COR-L47 (cell line): ENCODE results near the gene DEGS2.

Experiments used
- DNase-seq: peaks from one replicate; lab custom pipeline; 2025; lab: John Stamatoyannopoulos, UW

The DEGS2 gene

GRCh38 chr14:100111931-100112704 is 47.3 kb downstream of the DEGS2 start:
- no peak for DNase-seq

GRCh38 chr14:100110816-100111215 is 48.6 kb downstream of the DEGS2 start:
- no peak for DNase-seq

- DNase-seq: no peak
Observed at GRCh38 chr14:100109594-100109955, 49.9 kb downstream of the DEGS2 start.

DNA sequence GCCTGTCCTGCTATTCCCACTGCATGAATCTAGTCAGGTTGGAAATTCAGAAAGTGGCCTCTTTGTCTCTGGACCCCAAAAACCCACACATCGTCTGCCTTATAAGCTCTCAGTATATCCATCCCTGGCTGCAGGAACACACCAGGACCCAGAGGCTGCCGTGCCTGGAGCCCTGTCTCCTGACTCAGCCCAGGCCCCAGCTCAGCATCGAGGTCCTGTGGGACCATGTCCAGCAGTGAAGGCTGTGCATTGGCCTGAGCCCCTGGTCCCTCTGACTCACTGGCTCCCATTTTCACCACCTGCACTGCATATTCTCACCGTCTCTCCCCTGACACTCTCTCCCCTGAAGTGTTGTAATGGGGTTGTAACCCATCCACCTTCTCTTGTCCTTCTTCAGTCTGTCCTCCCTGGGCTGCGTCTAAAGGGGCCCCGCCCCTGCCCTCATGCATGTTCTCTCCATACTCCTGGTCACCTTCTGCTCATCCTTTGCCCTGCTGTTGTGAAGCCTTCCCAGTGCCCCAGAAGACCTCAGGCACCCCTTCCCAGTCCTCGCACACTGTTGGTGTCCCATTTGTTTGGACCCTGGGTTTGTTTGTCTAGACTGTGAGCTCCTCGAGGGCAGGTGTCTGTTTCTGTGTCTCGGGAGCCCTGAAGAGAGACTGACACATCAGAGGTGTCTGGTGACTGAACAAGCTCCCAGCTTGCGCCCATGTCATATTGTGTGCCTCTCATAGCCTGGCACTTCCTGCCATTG is 50.4 kb downstream of the DEGS2 start:
- DNase-seq: no peak

DNA sequence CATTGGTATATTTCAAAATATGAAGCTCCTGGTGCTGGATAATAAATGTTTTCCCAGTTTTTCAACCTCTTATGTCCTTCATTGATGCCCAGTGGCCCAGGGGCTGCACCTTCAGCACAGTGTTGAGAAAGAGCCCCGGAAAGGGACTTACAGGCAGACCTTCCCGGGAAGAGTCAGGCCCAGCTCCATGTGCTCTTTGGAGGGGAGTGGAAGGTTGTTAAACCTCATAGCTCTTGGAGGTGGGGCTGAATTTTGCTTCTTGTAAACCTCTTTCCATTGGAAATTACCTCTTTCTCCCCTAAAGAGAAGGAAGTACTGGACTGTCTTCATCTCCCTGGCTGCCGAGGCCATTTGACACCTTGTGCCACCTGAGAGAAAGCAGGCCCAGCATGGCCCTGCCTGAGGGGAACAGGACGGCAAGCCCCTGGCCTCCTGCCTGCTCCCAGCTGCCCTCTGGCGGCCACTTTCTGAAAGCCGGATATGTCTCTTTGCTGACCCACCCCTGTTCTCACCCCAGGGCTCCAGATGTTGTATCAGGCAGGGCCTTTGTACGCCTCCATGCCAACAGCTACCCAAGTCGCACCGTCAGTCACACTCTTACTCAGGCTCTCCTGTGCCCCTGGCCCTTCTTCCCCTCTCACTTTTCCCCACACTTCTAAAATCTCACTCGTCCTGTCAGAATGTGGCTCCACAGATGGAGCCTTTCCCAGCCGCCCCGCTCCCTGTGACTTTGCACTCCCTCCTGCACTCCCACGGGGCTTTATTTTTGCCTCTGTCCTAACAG is 51.2 kb downstream of the DEGS2 start:
- peak; percentile 69 for DNase-seq

DNA sequence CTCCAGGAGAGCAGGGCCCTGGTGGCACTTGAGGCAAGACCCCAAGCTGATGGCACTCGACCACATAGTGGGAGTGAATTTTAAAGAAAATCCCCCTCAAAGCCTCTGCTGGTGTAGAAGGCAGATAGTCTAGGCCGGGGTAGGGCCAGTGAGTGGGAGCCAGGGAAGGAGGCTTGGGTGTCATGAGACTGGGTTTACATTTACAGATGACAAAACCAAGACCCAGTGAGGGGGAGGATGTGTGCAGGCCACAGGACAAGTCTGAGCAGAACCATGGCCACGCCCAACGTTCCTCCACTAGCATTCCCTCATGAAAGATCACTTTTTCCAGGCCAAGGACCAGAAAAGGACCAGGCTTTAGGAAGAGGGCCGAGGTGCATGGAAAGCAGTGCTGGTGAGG is 52.2 kb downstream of the DEGS2 start:
- no peak for DNase-seq

DNA sequence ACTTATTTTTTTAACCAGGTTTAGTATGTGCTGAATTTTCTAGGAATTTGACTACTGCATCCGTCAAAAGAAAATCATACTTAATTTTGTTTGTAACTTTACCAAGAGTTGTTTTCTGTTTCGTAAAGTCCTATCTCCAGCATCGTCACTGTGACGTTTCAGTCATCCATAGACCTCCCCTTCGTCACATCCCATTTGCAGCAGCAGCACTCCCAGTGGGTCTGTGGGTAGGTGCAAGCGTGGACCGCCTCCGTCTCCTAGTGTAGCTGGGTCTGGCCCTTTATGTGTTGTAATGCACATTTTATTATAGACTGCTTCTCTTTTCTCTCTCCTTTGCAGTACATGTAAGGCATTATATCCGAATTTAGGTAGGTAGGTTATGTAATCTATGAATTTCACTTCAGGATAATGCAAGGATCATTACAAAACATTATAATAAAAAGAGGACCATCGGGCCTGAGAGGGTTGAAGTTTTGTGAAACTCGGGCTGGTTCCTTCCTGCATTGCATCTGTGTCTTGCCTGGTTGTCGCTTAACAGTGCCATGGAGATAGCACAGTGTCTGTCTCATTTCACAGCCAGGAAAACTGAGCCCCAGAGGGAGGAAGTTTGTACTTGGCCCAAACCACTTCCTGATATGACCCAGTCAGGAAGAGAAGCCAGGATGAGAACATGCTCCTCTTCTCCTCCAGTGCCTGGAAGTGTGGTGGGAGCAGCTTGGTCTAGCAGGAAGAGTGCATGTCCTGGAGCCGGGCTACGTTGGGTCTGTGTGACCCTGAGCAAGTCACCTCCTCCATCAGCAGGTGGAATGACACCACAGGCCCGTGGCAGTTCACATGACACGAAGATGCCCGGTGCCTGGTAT is 53.0 kb downstream of the DEGS2 start:
- no peak for DNase-seq

GRCh38 chr14:100105357-100106169 is 53.9 kb downstream of the DEGS2 start:
- no peak for DNase-seq

DNA sequence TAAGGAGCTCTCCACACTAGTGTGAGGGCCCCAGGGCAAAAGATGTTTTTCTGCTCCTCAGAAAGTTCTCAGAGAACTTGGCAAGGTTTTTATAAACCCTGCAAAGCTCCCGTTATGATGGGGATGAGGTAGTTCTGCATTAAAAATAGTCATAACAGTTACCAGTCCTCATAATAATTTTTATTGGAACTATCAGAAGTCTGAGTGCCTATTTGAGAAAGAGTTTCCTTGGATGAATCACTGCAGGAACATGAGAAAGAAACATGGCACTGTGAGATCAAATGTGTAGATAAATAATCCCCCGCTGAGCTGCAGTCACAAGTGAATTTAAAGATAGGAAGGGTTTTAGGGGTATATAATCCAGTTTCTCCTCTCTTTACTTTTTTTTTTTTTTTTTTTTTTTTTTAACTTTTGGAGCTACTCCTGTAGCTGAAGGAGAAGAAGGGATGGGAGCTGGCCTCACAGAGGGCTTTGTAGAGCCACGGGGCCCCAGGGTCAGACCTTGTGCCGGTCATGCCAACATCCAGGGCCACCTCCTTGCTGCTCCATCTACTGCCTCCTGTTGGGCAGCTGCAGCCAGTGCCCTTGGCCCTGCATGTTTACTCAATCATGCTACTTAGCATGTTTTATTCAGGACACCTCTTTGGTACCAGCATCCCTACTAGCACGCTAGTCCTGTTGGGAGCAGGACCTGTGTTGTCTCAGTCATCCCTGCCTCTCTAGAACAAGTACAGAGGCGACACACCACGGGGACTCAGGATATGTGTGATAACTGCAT is 54.7 kb downstream of the DEGS2 start:
- no peak for DNase-seq

DNA sequence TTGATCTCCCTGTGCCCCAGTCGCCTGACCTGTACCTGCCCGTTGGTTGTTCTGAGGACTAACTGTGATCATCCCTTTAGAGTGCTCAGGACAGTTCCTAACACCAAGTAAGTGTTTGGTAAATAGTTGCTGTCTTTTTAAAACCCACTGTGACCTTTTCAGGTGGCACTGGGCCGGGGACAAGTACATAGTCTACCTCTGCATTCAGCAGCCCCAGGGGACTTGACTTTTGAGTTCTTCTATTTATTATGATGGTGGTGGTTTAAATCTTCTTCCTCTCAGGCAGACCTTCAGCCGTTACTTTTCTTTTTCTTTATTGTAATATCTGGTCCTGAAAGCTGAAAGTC is 55.5 kb downstream of the DEGS2 start:
- DNase-seq: no peak

DNA sequence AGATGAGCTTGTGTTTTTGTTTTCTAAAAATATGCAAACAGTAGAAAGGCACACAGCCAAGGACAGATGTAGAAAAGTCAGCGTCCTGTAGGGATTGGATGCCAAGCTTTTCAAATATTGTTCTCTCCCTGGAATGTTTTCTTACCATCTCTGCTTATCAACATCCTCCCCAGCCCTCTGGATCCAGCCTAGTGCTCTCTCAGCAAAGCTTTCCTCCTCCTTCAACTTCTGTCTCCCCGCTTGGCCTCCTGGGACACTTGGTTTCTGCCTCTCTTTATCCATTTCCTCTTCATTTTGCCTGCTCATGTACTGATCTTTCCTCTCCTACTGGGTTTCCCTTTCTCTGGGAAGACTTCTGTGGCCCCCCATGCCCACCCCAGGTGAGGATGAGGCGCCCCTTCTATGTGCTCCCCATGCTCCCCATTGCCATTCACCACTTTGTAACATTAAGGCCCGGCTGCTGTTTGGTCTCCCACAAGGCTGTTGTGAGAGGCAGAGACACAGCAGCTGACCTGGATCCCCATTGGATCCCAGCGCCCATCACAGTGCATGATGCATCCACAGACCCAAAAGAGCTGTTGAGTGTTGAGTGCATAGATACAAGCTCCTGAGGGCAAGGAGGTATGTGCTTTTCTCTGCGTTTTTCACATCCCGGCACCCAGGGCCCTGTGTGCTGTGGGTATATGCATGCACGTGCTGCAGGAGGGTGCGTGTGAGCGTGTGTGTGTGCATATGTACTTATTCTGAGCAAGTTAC is 56.0 kb downstream of the DEGS2 start:
- DNase-seq: no peak

- no peak for DNase-seq
Observed at GRCh38 chr14:100102156-100102785, 57.2 kb downstream of the DEGS2 start.

DNA sequence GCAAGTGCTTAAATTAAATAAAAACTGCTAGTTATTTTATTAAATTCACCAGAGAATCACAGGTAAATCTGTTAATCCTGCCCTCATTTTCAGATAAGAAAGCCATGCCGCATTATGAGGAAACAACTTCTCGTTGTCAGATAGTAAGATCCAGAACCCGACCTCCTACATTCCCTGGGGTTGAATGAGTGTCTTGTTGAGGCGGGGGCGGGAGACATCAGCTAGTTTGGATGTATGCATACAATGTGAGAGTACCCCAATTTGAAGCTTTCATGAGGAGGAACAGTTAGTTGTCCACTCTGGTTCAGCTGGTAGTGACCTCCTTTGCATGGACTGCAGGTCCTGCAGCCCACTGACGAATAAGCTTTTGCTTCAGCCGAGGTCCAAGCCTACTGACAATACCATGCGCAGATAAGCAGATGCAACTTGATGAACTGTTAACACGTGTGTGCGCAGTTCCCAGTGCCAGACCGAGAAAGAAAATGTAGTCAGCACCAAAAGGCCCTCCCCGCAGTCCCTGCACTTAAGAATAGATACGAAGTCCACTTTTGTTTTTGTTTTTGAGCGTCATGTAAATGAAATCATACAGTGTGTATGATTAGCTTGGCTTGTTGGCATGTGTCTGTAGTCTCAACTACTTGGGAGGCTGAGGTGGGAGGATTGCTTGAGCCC is 59.3 kb downstream of the DEGS2 start:
- DNase-seq: no peak

- DNase-seq: no peak
Observed at GRCh38 chr14:100098171-100098570, 61.3 kb downstream of the DEGS2 start.

- no peak for DNase-seq
Observed at GRCh38 chr14:100096656-100097055, 62.8 kb downstream of the DEGS2 start.
